ENCODE data around the gene ERCC6L.

- no peak for TF ChIP-seq CTCF (IDR thresholded peaks at IDR 0.05)
- no peak for TF ChIP-seq POLR2A (IDR thresholded peaks at IDR 0.05)
These were observed 73.3 kb downstream of the ERCC6L start for GRCh38 chrX:72165551-72165950.

Data from lower leg skin (tissue), 3 donors.